Muscle of leg (tissue), 11 donors: Measurements from ENCODE around the gene UST. TPM values are rescaled to one million over a fixed set of nuclear protein-coding genes. Genes with fewer than 3 reads are reported as not detected.

Source experiments
- DNase-seq: peaks from one replicate; pipeline ENCODE4 v3.0.0; 2013
- H3K27ac ChIP-seq: one replicate; pipeline ENCODE4 v1.5.1; 2013; ENCODE audit warnings: mild to moderate bottlenecking, low read length, control low read depth
- H3K27me3 ChIP-seq: one replicate; pipeline ENCODE4 v1.6.1; 2013; ENCODE audit warnings: low read length; ENCODE audit not compliant: control insufficient read depth, insufficient read depth
- H3K36me3 ChIP-seq: one replicate; pipeline ENCODE4 v1.6.1; 2013; ENCODE audit warnings: low read length; ENCODE audit not compliant: control insufficient read depth, insufficient read depth
- H3K4me1 ChIP-seq: one replicate; pipeline ENCODE4 v1.6.1; 2013; ENCODE audit warnings: low read length; ENCODE audit not compliant: control insufficient read depth, insufficient read depth
- H3K4me3 ChIP-seq: one replicate; pipeline ENCODE4 v1.5.1; 2013; ENCODE audit warnings: low read length, control low read depth
- H3K9me3 ChIP-seq: replicated peaks from 2 replicates; pipeline ENCODE4 v1.6.1; 2013; ENCODE audit warnings: low read depth, low read length; ENCODE audit not compliant: control insufficient read depth
- WGBS: methylation state at CpG from one replicate; pipeline ENCODE4 v1.1.5; 2013; ENCODE audit warnings: missing lambda C conversion rate; ENCODE audit not compliant: insufficient coverage; 5-methylcytosine and 5-hydroxymethylcytosine counted together
- polyA plus RNA-seq, 8 donors: library from polyadenylated mRNA; unstranded; fragments of 120-200 nt; gene quantifications; one replicate each; pipeline versions ENCODE4 v1.2.1 to v1.2.3, GENCODE V29; 2013; ENCODE audit warnings: inconsistent platforms in 1 of 8, low replicate concordance in 1 of 8; ENCODE audit not compliant: insufficient read length in 8 of 8, insufficient read depth in 1 of 8
- total RNA-seq: library from RNA; stranded (reverse); fragments of 120-200 nt; gene quantifications from one replicate; pipeline ENCODE4 v1.2.4, GENCODE V29; 2013

The UST gene
- total and polyA plus RNA-seq, 9 donors = 5.0 to 15.6 (median 9.3) TPM

GRCh38 chr6:148708707-148709106, 38.1 kb upstream of the UST start:
- Histone ChIP-seq H3K27me3 (no peaks in the 10 kb centered on the region), H3K9me3 (no peaks in the 10 kb centered on the region), H3K4me1 (peaks cover 5% of the 10 kb centered on the region), H3K4me3 (no peak overlapping the region), H3K27ac (peak overlapping the region; percentile 79), H3K36me3 (no peaks in the 10 kb centered on the region)
- WGBS = no CpG with 5 or more reads among the region's 1 CpG
- DNase-seq = peak; percentile 93

DNA sequence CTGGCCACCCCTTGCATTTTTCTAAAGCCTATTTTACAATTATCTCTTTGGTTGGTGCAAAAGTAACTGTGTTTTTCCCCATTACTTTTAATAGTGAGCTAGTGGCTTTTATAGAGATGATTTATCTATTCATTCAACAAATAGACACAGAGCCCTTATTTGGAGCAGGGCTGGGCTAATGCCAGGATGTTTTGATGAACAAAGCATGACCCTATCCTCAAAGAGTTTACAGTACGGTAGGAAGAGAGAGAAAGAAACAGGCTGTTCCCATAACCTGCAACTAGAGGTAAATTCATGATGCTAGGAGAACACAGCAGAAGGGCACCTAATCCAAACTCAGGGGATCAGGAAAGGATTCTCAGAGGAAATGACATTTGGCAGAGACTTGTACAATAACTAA, 37.3 kb upstream of the UST start:
- H3K4me3 ChIP-seq = no peak overlapping the region
- H3K36me3 ChIP-seq = no peaks in the 10 kb centered on the region
- H3K27ac ChIP-seq = peak overlapping the region; percentile 79
- no CpG with 5 or more reads among the region's 1 CpG for WGBS
- H3K9me3 ChIP-seq = no peaks in the 10 kb centered on the region
- H3K4me1 ChIP-seq = peaks cover 5% of the 10 kb centered on the region
- H3K27me3 ChIP-seq = no peaks in the 10 kb centered on the region
- DNase-seq = peak; percentile 46

DNA sequence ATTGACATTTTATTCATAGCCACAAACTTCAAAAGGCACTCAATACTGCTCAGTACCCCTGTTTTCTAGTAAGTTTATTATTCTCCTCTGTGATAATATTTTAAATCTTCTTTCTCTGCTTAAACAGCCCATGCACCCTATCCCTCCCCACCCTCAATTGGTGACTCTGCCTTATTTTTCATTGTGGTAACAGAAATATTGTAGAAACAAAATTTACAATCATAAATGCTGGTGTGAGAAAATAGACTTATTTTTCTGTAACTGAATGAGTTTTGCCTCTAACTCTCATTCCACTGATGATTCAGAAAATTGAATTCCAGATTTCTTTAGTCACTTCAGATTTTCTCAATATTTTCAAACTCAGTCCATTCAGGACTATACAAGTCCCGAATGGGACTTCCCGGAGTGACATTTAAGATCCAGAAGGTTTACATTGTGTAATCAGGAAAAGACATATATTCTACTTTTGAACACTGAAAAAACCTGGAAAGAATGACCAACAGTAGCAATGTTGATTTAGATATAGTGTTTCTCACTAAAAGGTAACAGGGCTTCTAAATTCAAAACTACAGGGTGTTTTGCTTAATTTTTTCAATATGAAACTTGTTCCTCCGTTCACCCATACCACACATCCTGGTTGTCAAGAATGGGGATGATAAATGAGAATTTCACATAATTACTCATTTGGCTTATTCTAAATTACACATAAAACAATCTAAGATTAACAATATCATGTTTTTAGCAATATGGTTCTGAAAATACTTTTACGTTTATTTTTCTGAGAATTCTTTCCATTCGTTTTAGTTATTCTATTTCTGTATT, 34.8 kb upstream of the UST start:
- peaks cover 5% of the 10 kb centered on the region for H3K4me1 ChIP-seq
- WGBS = no CpG with 5 or more reads among the region's 5 CpGs
- H3K9me3 ChIP-seq = no peaks in the 10 kb centered on the region
- DNase-seq = no peak
- no peaks in the 10 kb centered on the region for H3K27me3 ChIP-seq
- H3K27ac ChIP-seq = no peak overlapping the region
- H3K36me3 ChIP-seq = no peaks in the 10 kb centered on the region
- no peak overlapping the region for H3K4me3 ChIP-seq

DNA sequence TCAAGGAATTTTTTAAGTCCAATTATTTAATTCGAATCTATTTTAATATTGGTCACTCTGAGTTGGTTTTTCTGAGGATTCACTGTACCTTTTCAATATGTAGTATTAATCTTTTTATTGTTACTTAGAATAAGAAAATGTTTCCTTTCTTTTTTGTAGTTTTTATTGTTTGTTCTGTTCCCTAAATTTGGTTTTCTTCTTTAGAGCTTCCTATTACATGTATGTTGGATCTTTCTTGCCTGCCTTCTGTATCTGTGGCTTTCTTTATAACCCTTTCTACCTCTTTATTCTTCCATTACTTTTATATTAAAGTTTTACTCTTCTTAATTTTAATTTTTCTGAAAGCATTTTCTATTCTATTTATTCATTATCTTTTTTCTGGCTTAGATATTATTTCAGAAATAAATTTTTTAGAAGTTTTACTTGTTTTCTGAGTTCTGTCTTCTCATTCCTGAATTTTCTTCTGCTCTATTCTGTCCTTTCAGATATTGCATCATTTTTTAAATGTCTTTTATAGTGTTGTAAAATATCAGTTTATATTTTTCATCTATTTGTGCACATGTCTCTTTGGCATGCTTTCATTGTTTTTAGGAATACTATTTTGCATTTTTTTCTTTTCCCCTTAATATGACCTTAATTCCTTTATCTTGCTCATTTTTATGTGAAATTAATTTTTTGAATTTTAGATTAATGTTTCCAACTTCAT, 33.6 kb upstream of the UST start:
- Histone ChIP-seq H3K9me3 (no peaks in the 10 kb centered on the region), H3K4me3 (no peak overlapping the region), H3K27ac (peak overlapping the region; percentile 31), H3K27me3 (no peaks in the 10 kb centered on the region), H3K36me3 (no peaks in the 10 kb centered on the region), H3K4me1 (peaks cover 5% of the 10 kb centered on the region)
- no peak for DNase-seq
- WGBS = no CpG with 5 or more reads among the region's 1 CpG

DNA sequence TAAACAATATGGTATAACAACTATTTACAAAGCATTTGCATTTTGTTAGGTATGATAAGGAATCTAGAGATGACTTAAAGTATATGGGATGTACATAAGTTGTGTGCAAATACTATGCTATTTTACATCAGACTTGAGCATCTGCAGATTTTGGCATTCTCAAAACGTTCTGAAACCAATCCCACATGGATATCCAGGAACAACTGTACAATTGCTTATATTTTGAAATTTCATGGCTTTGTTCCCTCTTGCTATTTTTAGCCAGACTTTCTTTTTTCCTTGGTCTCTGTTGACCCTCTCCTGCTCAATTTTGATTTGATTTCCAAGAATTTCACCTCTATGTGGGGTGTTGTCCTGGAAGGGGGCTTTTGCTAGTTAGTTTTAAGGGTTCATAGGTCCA, 32.9 kb upstream of the UST start:
- Histone ChIP-seq H3K4me3 (no peak overlapping the region), H3K36me3 (no peaks in the 10 kb centered on the region), H3K4me1 (peaks cover 5% of the 10 kb centered on the region), H3K27me3 (no peaks in the 10 kb centered on the region), H3K9me3 (no peaks in the 10 kb centered on the region), H3K27ac (peak overlapping the region; percentile 60)
- peak; percentile 95 for DNase-seq
- WGBS = 0% methylated on average over 1 of the region's 1 CpG

GRCh38 chr6:148716811-148717210, 30.0 kb upstream of the UST start:
- H3K27ac ChIP-seq = no peak overlapping the region
- H3K4me3 ChIP-seq = no peak overlapping the region
- no peaks in the 10 kb centered on the region for H3K9me3 ChIP-seq
- no CpG with 5 or more reads among the region's 1 CpG for WGBS
- no peaks in the 10 kb centered on the region for H3K36me3 ChIP-seq
- DNase-seq = no peak
- peaks cover 6% of the 10 kb centered on the region for H3K4me1 ChIP-seq
- H3K27me3 ChIP-seq = no peaks in the 10 kb centered on the region

- DNase-seq = peak; percentile 97
Measured at GRCh38 chr6:148720406-148720805, 26.4 kb upstream of the UST start.

DNA sequence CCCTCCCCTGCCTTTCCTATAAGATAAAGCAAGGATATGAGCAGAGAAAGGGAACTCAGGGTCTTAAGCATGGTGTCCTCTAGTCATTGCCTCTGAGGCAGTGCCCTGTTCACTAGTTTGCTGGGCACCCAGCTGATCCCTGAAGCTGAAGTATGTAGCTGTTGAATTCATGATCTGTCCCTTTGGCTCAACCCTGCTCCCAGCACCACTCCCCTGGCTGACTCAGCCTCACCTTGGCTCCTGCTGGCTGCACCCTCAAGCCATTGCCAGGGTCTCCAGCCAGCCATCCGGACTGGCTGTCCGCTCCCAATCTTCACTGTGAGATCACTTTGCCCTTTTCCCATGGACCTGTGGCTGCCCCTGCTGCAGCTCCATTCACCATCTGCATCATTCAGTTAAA, 25.9 kb upstream of the UST start:
- no peaks in the 10 kb centered on the region for H3K36me3 ChIP-seq
- H3K4me3 ChIP-seq = no peak overlapping the region
- WGBS = 43% methylated on average over 2 of the region's 2 CpGs
- DNase-seq = no peak
- H3K27me3 ChIP-seq = no peaks in the 10 kb centered on the region
- H3K27ac ChIP-seq = peak overlapping the region; percentile 87
- H3K9me3 ChIP-seq = peaks cover 2% of the 10 kb centered on the region
- H3K4me1 ChIP-seq = peaks cover 6% of the 10 kb centered on the region

More at GRCh38 chr6:148720406-148720805, 26.4 kb upstream of the UST start:
- 14% methylated on average over 2 of the region's 3 CpGs for WGBS
- H3K4me1 ChIP-seq = peaks cover 6% of the 10 kb centered on the region
- peaks cover 2% of the 10 kb centered on the region for H3K9me3 ChIP-seq
- no peaks in the 10 kb centered on the region for H3K36me3 ChIP-seq
- no peaks in the 10 kb centered on the region for H3K27me3 ChIP-seq
- H3K4me3 ChIP-seq = no peak overlapping the region
- peak overlapping the region; percentile 87 for H3K27ac ChIP-seq

- Histone ChIP-seq H3K9me3 (peaks cover 6% of the 10 kb centered on the region), H3K27me3 (no peaks in the 10 kb centered on the region), H3K4me3 (no peak overlapping the region), H3K27ac (no peak overlapping the region), H3K4me1 (peaks cover 6% of the 10 kb centered on the region), H3K36me3 (no peaks in the 10 kb centered on the region)
- WGBS = no CpG with 5 or more reads among the region's 1 CpG
- no peak for DNase-seq
Measured at GRCh38 chr6:148723484-148723883, 23.3 kb upstream of the UST start.

- Histone ChIP-seq H3K9me3 (peaks cover 6% of the 10 kb centered on the region), H3K4me3 (no peak overlapping the region), H3K36me3 (no peaks in the 10 kb centered on the region), H3K27ac (no peak overlapping the region), H3K27me3 (no peaks in the 10 kb centered on the region), H3K4me1 (peaks cover 6% of the 10 kb centered on the region)
- DNase-seq = no peak
Measured at GRCh38 chr6:148724428-148724827, 22.4 kb upstream of the UST start.
